ENCODE results near the gene TMEM232.

TMEM232 gene

DNA sequence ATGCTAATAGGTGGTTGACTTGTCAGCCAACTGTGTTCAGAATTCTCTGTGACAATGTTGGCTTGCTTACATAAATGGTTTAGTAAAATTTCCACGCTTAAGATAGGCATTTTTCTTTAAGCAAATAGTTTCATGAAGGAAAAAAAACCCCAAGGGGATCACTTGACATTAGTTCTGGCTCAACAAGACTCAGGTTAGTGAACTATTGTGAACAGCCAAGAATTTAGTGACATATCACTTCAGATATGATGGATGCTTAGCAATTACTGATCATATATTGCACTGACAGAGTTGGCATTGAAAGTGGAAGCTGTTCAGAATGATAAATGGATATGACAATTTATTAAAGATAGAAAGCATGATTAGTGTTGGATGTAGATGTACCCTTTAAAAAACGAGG is 218.5 kb downstream of the TMEM232 start:
- no peak for DNase-seq

DNA sequence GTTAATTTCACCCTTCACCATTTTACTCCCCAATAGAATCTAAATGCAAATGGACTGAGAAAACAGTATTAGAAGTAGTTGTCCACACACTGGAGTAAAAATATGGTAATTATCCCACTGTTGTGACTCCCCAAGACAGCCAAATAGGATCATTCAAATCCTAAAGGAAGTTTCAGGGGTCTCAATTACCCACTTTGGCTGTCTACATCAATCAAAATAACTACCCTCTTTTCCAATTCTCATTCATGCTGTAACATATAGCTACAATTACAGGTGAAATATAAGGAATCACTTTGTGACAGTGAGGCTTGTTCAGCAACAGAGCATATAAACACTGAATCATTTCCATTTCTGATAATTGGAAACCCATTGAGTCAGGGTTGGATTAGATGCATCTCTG is 220.1 kb downstream of the TMEM232 start:
- DNase-seq: no peak

DNA sequence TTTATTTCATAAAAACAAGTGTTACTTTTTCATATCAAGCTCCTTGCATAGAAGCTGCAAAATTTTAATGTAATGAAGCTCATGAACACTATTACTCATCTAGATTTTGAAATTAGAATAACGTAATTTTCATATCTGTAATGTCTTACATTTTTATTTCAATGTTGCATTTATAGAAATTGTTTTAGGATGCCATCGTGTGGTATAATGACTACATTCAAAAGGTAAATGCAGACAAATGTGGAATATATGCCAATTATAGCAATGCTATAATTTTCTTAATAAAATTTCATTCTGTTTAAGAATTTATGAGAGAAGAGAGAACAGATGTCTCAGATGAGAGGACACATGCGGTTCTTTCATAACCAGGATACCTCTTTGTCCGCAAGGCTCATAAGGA is 230.2 kb downstream of the TMEM232 start:
- DNase-seq: no peak

DNA sequence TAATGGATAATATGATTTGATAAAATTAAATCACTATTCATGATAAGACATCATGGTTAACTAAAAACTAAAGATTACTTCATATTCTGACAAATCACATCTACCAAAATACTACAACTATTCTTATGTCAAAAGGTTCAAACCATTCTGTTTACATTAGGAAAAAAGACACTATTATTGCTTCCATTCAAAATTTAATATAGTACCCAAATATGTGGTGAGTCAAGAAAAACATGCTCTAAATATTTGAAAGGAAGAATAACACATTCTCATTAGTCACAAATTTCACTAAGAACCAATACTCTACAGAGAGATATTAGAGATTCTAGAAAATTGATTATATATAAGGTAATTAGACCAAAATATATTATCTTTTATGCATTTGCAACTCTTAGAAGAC is 234.0 kb downstream of the TMEM232 start:
- DNase-seq: no peak

DNA sequence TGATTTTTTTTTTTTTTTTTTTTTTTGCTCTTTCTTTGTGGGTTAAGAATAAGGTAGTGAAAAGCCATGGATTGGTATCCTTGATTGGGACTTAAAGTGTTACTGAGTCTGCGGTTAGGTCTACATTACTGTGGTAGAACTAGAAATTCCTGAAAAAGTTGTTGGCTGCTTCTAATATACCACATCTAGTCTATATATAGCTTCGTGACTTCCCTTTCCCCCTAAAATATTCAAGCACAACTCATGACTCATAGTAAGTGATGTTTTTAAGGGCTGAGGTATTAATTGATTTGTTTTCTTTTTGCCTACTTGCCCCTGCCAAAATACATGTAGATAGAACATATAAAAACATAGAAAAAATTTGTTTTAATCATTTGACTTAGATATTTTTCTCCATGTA is 247.6 kb downstream of the TMEM232 start:
- DNase-seq: no peak

DNA sequence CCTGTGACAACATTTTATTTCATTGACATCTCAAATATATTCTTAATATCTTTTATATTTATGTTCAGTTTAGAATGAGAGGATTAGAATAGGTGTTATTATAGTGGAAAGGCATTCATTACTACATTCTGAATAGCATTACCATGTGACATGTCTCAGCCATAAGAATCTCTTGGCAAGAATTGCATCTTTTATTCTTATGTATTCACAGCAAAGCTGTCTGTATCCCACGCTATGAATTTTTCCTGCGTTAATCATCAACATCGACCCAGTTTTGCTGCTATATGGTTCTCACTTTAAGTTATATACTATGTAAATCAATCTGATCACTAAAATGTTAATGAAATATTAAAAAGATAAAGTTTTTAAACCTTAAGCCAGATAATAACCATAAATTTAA is 248.6 kb downstream of the TMEM232 start:
- DNase-seq: no peak

DNA sequence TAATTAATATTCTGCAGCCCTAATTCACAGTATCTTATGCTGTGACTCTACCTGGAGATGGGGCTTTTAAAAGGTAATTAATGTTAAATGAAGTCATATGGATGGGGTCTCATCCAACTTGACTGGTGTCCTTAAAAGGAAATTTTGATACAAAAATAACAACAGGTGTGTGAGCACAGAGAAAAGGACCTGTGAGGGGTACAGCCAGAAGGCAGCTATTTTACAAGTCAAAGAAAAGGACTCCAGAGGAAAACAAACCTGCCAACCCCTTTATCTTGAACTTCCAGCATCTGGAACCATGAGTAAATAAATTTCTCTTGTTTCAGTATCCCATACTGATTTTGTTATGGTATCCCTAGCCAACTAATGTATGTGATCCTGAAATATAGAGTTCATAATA is 250.3 kb downstream of the TMEM232 start:
- no peak for DNase-seq

DNA sequence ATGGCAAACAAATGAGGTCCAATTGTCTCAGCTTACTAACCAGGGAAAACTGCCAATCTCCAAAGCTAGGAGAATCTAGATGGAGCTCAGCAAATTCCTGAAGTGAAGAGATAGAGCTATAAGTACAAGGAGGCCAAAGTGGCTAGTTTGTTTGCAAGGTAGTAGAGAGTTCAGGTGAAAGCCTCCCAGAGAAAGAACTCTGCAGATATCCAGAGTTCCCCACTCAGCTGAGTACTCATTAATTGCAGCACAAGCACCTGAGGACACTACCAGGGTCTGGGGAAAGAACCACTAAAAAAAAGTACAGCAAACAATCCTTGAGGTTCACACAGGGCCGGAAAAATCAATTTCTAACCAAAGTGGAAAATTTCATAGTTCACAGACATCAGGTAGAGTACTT is 250.9 kb downstream of the TMEM232 start:
- DNase-seq: no peak

DNA sequence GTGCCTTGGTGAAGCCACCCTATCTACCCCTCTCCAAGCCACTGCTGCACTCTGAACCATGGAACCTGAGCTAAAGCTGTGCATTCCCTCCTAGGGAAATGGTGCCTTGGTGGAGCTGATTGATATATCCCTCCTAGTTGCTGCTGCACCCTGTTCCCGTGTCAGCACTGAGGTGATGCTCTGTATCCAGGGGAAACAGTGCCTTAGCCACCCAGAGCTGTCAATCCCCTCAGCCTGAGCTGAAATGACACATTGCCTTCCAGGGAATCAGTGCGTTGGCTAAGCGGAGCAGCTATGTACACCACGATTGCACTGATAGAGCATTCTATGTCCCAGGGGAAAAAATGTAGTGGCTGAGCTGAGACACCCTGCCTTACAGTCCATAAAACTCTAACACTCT is 257.0 kb downstream of the TMEM232 start:
- DNase-seq: no peak

DNA sequence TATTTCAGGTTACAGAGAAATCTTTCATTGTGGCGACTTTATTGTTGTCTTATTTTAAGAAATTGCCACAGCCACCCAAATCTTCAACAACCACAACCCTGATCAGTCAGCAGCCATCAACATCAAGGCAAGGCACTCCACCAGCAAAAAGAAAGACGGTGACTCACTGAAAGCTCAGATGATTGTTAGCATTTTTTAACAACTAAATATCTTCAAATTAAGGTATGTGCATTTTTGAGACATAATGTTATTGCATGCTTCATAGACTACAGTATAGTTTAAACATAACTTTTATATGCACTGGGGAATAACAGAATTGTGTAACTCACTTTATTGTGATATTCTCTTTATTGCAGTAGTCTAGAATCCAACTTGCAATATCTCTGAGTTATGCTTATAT is 263.4 kb downstream of the TMEM232 start:
- DNase-seq: no peak

DNA sequence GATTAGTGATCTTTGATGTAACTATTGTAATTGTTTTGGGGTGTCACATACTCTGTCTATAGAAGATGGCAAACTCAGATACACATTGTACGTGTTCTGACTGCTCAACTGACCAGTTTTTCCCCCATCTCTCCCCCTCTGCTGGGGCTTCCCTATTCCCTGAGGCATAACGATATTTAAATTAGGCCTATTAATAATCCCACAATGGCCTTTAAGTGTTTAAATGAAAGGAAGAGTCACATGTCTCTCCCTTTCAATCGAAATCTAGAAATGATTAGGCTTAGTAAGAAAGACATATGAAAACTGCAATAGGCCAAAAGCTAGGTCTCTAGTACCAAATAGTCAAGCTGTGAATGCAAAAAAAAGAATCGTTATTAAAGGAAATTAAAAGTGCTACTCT is 265.6 kb downstream of the TMEM232 start:
- no peak for DNase-seq

DNA sequence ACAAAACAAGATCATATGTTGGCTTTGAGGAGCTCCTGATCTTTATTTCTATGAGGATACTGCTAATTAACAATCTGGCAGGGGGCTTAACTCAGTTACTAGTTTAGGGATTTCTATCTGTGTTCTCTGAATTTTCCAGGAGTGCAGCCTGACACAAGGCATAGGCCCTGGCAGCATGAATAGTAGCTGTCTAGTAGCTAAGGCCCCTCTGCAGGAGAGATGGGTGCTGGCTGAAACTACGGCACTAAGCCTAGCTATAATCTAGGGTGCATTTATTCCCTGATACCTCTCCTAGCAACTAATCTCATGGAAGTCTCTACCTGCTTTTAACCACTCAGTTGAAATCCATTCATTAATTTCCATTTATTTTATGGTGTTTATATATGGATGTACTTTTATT is 268.2 kb downstream of the TMEM232 start:
- DNase-seq: no peak

DNA sequence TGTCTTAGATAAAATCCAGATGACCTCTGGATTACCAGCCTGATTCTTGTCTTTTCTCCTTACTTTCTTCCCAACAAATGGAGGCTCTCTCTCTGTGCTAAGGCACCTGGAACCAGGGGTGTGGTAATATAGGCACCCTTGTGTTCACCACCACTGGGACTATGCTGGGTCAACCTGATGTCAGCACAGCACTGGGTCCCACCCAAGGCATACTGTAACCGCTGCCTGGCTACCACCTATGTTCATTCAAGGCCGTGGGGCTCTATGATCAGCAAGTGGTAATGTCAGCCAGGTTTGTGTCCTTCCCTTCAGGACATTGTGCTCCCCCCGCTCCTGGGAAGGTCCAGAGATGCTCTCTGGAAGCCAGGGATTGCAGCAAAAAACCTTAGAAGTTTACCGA is 283.6 kb downstream of the TMEM232 start:
- DNase-seq: no peak

DNA sequence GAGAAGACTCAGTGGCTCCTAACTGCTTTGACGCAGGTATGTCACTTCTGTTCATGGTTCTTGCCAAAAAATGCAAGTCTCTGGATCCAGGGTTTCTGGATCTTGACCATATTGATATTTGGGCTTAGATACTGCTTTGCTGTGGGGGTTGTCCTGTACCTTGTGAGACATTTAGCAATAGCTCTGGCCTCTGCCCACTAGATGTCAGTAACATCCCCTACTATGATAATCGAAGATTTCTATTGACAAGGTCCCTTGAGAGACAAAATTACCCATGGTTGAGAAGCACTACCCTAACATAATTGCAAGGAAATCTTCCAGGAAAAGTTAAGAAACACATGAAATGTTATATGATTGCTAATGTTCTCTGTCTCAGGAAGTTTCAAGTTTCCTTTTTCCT is 285.4 kb downstream of the TMEM232 start:
- DNase-seq: no peak

DNA sequence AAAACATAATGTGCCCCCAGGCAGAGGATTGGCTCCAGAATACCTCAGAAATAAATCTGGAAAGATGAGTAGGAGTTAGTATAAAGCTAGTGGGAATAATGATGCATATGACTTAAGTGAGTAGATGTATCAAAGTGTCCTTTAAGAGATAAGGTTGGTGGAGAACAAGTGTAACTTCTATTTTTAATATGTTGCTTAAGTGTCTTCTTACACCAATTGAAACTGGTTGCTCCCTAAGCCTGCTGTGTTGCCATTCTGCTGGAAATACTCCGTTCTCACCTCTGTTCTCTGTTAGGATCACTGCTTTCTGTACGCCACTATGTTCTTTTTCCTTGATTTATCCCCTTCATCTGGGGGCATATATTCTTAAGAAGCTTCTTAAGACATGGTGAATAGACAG is 286.4 kb downstream of the TMEM232 start:
- no peak for DNase-seq

DNA sequence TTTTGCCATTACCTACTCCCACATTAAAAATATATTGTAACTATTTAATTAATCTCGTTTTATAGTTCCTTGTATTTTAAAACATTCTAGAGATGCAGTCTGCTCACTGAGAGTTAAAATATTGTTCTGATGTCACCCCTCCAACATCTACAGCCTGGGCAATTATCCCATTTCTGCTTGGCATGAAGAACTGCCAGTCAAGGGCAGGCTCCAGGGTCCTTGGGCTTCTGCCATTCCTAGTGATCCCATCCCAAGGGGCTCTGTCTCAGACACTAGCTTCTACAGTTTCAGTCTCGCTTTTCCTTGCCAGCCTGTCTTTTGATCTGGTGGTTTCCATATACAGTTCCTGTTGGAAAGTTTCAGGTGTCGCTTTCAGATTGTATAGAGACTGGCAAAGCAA is 287.2 kb downstream of the TMEM232 start:
- DNase-seq: no peak

DNA sequence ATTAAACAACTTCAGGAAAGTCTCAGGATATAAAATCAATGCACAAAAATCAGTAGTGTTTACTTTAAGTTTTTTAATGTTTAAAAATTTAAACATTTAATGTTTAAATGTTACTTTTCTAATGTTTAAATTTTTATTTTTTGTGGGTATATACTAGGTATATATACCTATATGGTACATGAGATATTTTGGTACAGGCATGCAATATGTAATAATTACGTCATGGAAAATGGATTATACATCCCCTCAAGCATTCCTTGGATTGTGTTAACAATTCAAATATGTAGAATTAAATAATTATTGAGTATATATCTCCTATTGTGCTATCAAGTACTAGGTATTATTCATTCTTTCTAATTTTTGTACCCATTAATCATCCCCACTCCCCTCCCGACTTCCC is 291.3 kb downstream of the TMEM232 start:
- DNase-seq: no peak

DNA sequence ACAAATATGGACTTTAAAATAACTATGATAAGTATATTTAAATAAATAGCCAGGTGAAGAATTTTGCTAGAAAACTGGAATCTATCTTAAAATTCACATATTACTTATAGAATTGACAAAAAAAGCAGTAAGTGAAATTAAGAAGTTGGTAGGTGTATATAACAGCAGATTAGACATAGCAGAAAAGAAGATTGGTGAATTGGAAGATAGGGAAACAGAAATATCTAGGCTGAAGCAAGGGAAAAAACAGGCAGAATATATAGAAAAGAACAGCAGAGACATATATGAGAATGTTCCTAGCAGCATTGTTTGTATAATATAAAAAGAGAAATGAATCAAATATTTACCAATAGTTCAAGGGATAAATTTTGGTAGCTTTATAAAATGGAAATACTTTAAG is 294.9 kb downstream of the TMEM232 start:
- no peak for DNase-seq

DNA sequence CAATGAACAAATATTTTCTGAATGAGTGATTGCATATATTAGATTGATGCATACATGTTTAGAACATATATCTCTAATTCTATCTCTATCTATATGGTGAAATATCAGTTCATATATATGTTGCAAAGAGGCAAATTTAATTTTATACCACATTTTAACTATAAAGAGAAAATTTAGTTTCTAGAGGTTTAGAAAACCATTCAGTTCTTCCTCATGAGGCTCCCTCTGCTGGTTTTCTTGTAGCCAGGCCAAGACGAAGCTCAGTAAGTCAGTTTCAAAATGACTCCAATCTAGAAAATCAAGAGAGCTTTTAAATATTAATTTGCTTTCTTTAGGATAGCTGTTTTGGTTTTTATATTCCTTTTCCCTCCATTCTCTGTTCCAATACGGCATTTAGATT is 312.1 kb downstream of the TMEM232 start:
- no peak for DNase-seq

DNA sequence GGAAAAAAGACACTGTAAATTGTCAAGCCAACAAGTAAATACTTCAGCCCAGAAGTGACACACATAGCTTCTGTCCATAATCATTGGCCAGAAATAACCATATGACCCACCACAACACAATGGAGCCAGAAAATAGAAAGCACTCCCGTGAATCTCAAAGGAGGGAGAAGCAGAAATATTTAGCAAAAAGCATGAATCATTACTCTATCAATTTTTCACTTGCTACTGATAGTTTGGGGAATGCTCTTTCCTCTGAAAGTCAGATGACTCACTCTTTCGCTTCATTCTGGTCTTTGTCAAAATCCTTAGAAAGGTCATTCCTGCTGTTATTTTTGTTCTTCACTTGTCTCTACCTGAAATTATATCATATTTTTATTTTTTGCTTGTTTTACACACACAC is 312.6 kb downstream of the TMEM232 start:
- no peak for DNase-seq

DNA sequence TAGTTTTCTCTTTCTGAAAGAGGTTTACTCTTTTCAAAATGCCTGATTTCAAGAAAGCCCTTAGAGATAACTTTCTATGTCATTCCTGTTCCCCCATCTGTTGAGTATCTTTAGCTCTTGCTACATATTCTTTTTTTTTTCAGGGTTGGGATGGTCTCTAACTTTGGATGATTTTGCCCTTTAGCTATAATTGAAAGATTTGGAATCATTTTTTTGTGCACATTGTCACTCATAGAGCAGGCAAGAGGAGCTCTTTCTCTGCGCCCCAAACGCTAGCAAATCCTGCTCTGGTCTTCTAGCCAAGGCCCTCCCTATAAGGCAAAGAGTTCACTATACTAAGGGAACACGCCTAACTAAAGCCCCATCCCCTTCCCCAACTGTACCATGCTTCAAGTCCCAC is 316.9 kb downstream of the TMEM232 start:
- DNase-seq: no peak

DNA sequence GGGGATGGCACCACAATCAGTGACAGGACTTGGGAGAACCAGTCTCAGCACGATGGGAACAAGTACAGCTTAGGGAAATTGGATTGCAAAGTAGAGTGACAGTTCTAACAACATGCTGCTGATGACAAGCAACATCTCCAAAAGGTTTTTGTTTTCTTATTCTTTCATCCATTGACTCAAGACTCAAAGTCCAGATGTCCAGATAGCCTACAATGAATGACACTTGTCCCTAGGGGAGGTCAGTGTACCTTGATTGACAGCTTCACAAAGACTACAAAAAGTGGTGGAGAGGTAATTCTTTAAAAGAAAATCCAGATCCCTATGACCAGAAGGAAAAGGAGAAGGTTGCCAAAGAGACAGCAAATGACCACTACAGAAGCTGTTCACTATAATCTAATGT is 323.9 kb downstream of the TMEM232 start:
- DNase-seq: no peak

DNA sequence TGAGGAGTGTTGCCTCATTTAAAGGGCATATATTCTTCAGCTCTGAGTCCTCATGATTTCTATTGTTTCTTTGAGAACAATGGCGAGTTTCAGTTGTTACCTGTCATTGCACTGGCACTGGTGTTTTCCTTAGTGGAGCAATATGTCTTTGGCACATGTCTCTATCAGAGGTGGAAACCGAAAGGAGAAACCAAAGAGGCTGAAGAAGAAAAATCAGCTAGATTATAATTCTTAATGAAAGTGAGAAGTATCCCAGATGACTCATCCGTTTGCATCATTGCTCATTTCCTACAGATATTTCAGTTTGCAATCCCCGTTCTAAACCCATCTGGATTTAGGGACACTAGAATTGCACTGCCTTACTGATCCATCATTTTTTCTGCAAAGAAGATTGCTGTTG is 324.6 kb downstream of the TMEM232 start:
- no peak for DNase-seq

DNA sequence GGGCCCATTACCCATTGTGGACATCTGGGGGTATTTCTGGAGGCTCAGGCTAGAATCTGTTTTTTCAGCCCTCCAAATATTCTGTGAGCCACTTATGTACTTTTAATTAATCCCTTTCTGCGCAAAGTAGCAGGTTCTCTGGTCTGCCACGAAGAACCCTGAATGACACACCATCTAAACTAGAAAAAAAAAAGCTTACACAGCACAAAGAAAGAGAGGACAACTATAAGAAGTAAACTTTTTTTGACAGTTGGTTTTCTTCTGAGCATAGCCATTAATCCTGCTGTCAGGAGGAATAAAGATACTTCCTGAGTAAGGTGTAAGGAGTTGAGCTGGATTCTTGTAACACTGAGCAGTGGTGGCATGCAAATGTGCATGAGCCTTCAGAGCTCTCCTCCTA is 327.5 kb downstream of the TMEM232 start:
- DNase-seq: no peak

DNA sequence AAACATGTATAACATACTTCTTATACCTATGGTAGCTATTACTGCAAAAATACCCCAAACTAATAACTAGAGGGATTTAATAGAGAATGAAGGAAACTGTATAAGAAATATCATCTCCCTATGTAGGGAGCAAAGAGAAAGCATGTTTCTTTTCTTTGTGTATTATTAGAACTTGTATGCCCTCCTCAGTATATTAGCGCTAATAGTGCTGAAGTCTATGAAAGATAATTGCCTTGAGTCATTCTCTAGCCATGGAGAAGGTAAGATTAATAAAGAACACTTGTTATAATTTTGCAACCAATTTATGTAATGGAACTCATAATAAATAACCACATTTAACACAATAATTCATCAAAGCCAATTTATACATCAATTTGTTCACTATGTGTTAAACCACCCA is 329.2 kb downstream of the TMEM232 start:
- DNase-seq: no peak

DNA sequence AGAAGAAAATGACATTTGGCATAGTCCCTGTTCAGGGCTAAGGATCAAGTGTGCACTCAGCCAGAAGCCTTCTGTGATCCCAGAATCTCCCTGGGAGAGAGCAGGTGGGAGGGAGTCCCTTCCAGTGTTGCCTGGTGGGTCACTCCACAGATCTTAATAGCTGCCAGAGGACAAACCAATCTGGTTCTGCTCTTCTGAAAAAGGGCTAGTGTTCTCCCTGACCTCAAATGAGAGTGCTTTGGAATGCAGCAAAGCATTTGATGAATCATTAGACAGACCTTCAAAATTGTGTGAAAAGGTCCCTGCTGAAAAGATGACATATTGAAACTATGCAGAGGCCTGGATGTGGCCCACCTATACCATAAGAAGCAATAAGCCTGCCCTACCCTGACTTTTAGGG is 339.7 kb downstream of the TMEM232 start:
- DNase-seq: no peak

DNA sequence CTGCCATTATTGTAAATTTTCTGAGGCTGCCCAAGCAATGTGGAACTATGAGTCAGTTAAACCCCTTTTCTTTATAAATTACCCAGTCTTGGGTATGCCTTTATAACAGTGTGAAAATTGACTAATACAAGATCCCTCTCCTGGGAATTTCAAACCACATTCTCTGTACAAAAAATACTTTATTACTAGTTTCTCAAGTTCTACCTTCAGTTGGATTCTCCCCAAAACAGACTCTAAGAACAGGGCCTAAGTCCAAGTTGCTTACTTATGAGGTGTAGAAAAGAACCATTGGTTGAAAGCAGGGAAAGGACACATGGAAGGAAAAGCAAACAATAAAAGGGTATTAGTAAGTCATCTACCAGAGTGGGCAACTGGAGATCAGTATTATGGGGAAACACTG is 343.2 kb downstream of the TMEM232 start:
- DNase-seq: no peak
